GM21786 (cell line): ENCODE measurements around the gene ZIC1.

Source experiments
- ATAC-seq: cut with Tn5 transposase; IDR thresholded peaks from one replicate; pipeline ENCODE4 v1.9.1; 2021; ENCODE audit not compliant: unreplicated experiment

Gene ZIC1

GRCh38 chr3:147409143-147410115, at the start of gene ZIC1:
TSS of gene ZIC1 (plus strand) at chr3:147409365. CDS start at chr3:147410113, 748 bp downstream.
- no peak for ATAC-seq

GRCh38 chr3:147360051-147360439, 49.1 kb upstream of the ZIC1 start:
- ATAC-seq: no peak

GRCh38 chr3:147360646-147361453, 48.3 kb upstream of the ZIC1 start:
- ATAC-seq: no peak

- ATAC-seq: no peak
Measured at GRCh38 chr3:147361454-147362420, 47.4 kb upstream of the ZIC1 start.

- no peak for ATAC-seq
Measured at GRCh38 chr3:147364771-147365170, 44.4 kb upstream of the ZIC1 start.

GRCh38 chr3:147365196-147366115, 43.7 kb upstream of the ZIC1 start:
- no peak for ATAC-seq

GRCh38 chr3:147367676-147368075, 41.5 kb upstream of the ZIC1 start:
- ATAC-seq: no peak

- no peak for ATAC-seq
Measured at GRCh38 chr3:147368151-147368550, 41.0 kb upstream of the ZIC1 start.

- no peak for ATAC-seq
Measured at GRCh38 chr3:147368561-147369221, 40.5 kb upstream of the ZIC1 start.

- no peak for ATAC-seq
Measured at GRCh38 chr3:147369231-147369630, 39.9 kb upstream of the ZIC1 start.

- ATAC-seq: no peak
Measured at GRCh38 chr3:147369661-147370123, 39.5 kb upstream of the ZIC1 start.

GRCh38 chr3:147370349-147370748, 38.8 kb upstream of the ZIC1 start:
- ATAC-seq: no peak

GRCh38 chr3:147371140-147371539, 38.0 kb upstream of the ZIC1 start:
- ATAC-seq: no peak

GRCh38 chr3:147371771-147372340, 37.3 kb upstream of the ZIC1 start:
- no peak for ATAC-seq

- ATAC-seq: no peak
Measured at GRCh38 chr3:147372525-147373027, 36.6 kb upstream of the ZIC1 start.

GRCh38 chr3:147373301-147373700, 35.9 kb upstream of the ZIC1 start:
- no peak for ATAC-seq

GRCh38 chr3:147377412-147378367, 31.5 kb upstream of the ZIC1 start:
- no peak for ATAC-seq
